Gastroesophageal sphincter (tissue), 4 donors: ENCODE measurements around the gene ERAL1. TPM values are rescaled to one million over a fixed set of nuclear protein-coding genes. Genes with fewer than 3 reads are reported as not detected.

ENCODE experiments used
- ATAC-seq: fragments of 150-250 bp; one replicate; pipeline ENCODE4 v1.9.1; 2016; ENCODE audit warnings: mild to moderate bottlenecking, moderate library complexity
- H3K27ac ChIP-seq, 4 donors: fragments of 200-600 bp; sonication (generic) in 3 of 4; 1 replicate in 3 of 4; 2 replicates in 1 of 4; pipeline ENCODE4 v1.5.1; 2016 to 2019
- H3K27me3 ChIP-seq: fragments of 200-600 bp; sonication (generic); one replicate; pipeline ENCODE4 v1.5.1; 2019
- H3K36me3 ChIP-seq, 2 donors: fragments of 200-600 bp; sonication (generic); one replicate each; pipeline ENCODE4 v1.5.1; 2019; ENCODE audit warnings: control low read depth in 1 of 2
- H3K4me1 ChIP-seq, 3 donors: fragments of 200-600 bp; sonication (generic); 1 replicate in 2 of 3; 2 replicates in 1 of 3; pipeline ENCODE4 v1.5.1; 2016 to 2019; ENCODE audit warnings: control low read depth in 2 of 3
- H3K4me3 ChIP-seq, 2 donors: fragments of 200-600 bp; sonication (generic); one replicate each; pipeline ENCODE4 v1.5.1; 2019; ENCODE audit warnings: mild to moderate bottlenecking in 1 of 2, moderate library complexity in 1 of 2
- H3K9me3 ChIP-seq, 3 donors: fragments of 200-600 bp; sonication (generic); one replicate each; pipeline ENCODE4 v1.5.1; 2017 to 2019; ENCODE audit warnings: control low read depth in 2 of 3
- EP300 ChIP-seq: sonication (generic); formaldehyde crosslinking; IDR thresholded peaks from one replicate; pipeline ENCODE4 v1.6.1; 2017; ENCODE audit warnings: antibody characterized with exemption, mild to moderate bottlenecking
- POLR2A ChIP-seq, 2 donors: fragments of 450-650 bp; IDR thresholded peaks; one replicate each; pipeline ENCODE4 v1.6.1; 2017; ENCODE audit warnings: antibody characterized with exemption in 2 of 2, mild to moderate bottlenecking in 2 of 2, moderate library complexity in 1 of 2
- POLR2AphosphoS5 ChIP-seq: sonication (generic); formaldehyde crosslinking; IDR thresholded peaks from one replicate; pipeline ENCODE4 v1.6.1; 2017; ENCODE audit warnings: antibody characterized with exemption
- WGBS, 2 donors: methylation state at CpG; one replicate each; pipeline ENCODE4 v1.1.5; 2018; ENCODE audit warnings: low coverage in 1 of 2; 5-methylcytosine and 5-hydroxymethylcytosine counted together
- total RNA-seq, 4 donors: library from RNA; depleted of rRNA; stranded (reverse); fragments of >200 nt; gene quantifications; one replicate each; pipeline ENCODE4 v1.1.0, GENCODE V29; 2016
- TF ChIP-seq, protein P1 (sequence below), 4 experiments: fragments of 200-600 bp in 2 of 4; fragments of 450-650 bp in 2 of 4; sonication (generic) in 1 of 4; IDR thresholded peaks; one replicate each; pipeline ENCODE4 v1.5.1; 2017 to 2019; ENCODE audit warnings: antibody characterized with exemption in 4 of 4, mild to moderate bottlenecking in 2 of 4, moderate library complexity in 2 of 4

The ERAL1 gene
- total RNA-seq, 4 donors from 2014 or later, result 25.8 to 48.3 (median 29.2) TPM

DNA sequence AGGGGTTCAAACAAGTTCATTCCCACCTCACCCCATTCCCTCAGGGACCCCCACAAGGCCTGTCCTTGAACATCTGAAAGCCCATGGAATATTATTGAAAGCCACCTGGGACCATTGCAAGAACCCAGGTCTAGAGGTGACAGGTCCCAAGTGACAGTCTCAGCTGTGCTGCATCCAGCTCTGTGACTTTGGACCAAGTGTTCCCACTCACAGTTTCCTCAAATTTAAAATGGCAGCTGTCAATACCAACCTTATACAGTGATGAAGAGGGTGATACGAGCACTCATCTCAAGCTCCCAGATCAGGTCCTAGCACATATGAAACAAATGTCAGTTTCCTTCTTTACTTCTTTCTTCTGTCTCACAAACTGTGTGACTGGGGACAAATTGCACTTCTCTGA, 9.1 kb downstream of the ERAL1 start:
- WGBS, 2 donors, result 91 to 100% methylated on average over 1 of the region's 1 CpG
- H3K36me3 ChIP-seq, result peaks cover 0 to 28% of the 10 kb centered on the region in 2 donors
- TF ChIP-seq POLR2AphosphoS5, result no peak
- TF ChIP-seq, protein P1, sequence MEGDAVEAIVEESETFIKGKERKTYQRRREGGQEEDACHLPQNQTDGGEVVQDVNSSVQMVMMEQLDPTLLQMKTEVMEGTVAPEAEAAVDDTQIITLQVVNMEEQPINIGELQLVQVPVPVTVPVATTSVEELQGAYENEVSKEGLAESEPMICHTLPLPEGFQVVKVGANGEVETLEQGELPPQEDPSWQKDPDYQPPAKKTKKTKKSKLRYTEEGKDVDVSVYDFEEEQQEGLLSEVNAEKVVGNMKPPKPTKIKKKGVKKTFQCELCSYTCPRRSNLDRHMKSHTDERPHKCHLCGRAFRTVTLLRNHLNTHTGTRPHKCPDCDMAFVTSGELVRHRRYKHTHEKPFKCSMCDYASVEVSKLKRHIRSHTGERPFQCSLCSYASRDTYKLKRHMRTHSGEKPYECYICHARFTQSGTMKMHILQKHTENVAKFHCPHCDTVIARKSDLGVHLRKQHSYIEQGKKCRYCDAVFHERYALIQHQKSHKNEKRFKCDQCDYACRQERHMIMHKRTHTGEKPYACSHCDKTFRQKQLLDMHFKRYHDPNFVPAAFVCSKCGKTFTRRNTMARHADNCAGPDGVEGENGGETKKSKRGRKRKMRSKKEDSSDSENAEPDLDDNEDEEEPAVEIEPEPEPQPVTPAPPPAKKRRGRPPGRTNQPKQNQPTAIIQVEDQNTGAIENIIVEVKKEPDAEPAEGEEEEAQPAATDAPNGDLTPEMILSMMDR (IDR thresholded peaks at IDR 0.05), result no peak
- TF ChIP-seq EP300, result no peak
- no peak for TF ChIP-seq POLR2A (IDR thresholded peaks at IDR 0.05)
- H3K4me3 ChIP-seq, result no peak overlapping the region
- no peak for ATAC-seq
- no peaks in the 10 kb centered on the region for H3K9me3 ChIP-seq
- no peaks in the 10 kb centered on the region for H3K27me3 ChIP-seq
- no peaks in the 10 kb centered on the region for H3K4me1 ChIP-seq
- H3K27ac ChIP-seq, result no peak overlapping the region

DNA sequence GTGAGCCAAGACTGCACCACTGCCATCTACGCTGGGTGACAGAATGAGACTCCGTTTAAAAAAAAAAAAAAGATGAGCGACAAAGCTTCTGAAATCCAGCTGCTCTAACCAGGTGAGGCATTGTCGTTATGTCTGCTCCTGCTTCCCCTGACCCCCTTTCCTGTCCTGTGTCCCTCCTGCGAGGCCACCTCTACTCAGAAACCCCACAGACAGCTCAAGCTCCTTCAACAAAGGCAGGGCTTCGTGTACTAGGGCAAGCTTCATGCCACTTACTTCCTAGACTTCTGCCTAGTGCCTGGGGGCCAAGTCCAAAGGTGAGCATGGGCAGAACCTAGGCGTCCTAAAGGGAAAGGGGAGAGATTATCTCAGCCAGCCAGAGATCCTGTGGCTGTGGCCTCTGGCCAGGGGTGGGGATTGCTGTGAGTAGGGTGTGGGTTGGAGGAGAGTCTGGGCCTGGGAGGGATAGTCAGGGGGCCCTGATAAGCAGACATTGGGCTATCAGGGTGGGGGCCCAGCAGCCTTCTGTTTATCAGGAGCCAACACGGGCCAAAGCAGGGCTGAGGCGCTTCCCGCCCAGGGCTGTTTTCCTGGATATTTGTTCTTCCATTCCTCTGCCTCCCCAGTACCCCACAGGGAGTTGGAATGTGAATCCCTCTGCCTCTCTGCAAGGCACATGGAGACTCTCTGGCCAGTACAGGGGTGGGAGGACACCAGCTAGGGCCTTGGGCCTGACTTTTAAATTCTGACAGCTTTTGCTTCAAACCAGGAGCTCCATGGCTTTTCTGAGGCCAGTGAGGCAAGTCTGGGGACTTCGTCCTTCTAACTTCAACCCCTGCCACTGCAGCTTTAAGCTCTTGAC, 10.4 kb downstream of the ERAL1 start:
- 81 to 86% methylated on average over 3 to 5 of the region's 11 CpGs for WGBS, 2 donors
- TF ChIP-seq POLR2A (IDR thresholded peaks at IDR 0.05) (no peak), POLR2AphosphoS5 (no peak), EP300 (no peak)
- TF ChIP-seq, protein P1 (IDR thresholded peaks at IDR 0.05), result no peak
- Histone ChIP-seq H3K4me1 (no peaks in the 10 kb centered on the region), H3K36me3 (peaks cover 0 to 16% of the 10 kb centered on the region in 2 donors), H3K4me3 (no peak overlapping the region), H3K27ac (no peak overlapping the region), H3K27me3 (no peaks in the 10 kb centered on the region), H3K9me3 (no peaks in the 10 kb centered on the region)
- ATAC-seq, result peak; percentile 25

DNA sequence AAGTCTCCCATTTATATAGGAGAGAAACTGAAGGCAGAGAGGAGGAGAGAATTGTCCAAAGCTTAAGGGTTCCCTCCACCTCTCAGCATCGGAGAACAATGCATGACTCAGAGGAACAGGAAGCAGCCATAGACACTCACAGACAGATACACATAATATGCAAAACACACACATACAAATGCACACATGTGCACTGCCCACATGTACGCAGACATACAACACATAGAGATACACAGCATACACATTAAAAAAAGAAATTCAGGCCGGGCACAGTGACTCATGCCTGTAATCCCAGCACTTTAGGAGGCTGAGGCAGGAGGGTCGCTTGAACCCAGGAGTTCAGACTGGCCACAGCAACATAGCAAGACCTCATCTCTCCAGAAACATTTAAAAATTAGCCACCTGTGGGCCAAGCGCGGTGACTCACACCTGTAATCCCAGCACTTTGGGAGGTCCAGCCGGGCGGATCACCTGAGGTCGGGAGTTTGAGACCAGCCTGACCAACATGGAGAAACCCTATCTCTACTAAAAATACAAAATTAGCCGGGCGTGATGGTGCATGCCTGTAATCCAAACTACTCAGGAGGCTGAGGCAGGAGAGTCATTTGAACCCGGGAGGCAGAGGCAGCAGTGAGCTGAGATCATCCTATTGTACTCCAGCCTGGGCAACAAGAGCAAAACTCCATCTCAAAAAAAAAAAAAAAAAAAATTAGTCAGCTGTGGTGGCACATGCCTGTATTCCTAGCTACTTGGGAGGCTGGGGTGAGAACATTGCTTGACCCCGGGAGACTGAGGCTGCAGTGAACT, 11.3 kb downstream of the ERAL1 start:
- WGBS, 2 donors, result 79 to 90% methylated on average over 4 to 5 of the region's 13 CpGs
- Histone ChIP-seq H3K36me3 (peaks cover 0 to 6% of the 10 kb centered on the region in 2 donors), H3K27me3 (no peaks in the 10 kb centered on the region), H3K4me3 (no peak overlapping the region), H3K27ac (no peak overlapping the region), H3K4me1 (no peaks in the 10 kb centered on the region), H3K9me3 (no peaks in the 10 kb centered on the region)
- TF ChIP-seq POLR2A (IDR thresholded peaks at IDR 0.05) (no peak), POLR2AphosphoS5 (no peak), EP300 (no peak)
- TF ChIP-seq, protein P1 (IDR thresholded peaks at IDR 0.05), result no peak
- ATAC-seq, result no peak

DNA sequence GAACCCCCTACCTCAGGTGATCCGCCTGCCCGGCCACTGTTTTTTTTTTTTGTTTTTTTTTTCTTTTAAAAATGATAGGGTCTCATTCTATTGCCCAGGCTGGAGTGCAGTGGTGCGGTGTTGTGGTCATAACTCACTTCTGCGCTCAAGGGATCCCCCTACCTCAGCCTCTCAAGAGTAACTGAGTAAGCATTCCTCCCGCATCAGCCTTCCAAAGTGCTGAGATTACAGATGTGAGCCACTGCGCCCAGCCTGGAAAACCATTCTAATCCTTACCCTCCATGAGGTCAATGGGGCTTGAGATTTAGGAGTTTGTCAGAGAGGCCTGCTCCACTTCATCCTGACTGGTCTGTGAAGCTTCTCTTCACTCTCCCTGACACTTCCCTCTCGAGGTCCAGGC, 12.5 kb downstream of the ERAL1 start:
- no peaks in the 10 kb centered on the region for H3K4me1 ChIP-seq
- no peak overlapping the region for H3K4me3 ChIP-seq
- WGBS, 2 donors, result 86 to 89% methylated on average over 5 of the region's 7 CpGs
- TF ChIP-seq, protein P1 (IDR thresholded peaks at IDR 0.05), result no peak
- TF ChIP-seq POLR2A (IDR thresholded peaks at IDR 0.05) (no peak), POLR2AphosphoS5 (no peak), EP300 (no peak)
- H3K9me3 ChIP-seq, result no peaks in the 10 kb centered on the region
- no peaks in the 10 kb centered on the region for H3K36me3 ChIP-seq
- no peak overlapping the region for H3K27ac ChIP-seq
- ATAC-seq, result no peak
- no peaks in the 10 kb centered on the region for H3K27me3 ChIP-seq
